Measurements from ENCODE around the gene BICDL1. TPM values are rescaled to one million over a fixed set of nuclear protein-coding genes. Genes with fewer than 3 reads are reported as not detected.
A peak's percentile ranks its signal among the peaks of the same experiment; 100 is the strongest.

Gene BICDL1
- total RNA-seq, 1 experiment from 2014 or later: 14.2 TPM

- ChIA-PET CTCF (interaction anchor here (0.5 to 2.2 kb wide), 5 partner anchors 13 to 200 kb away, joined by 3 to 11 read pairs (median 4); no protein-coding TSS in a partner anchor), POLR2A (interaction anchor here (0.5 to 2.6 kb wide), 10 partner anchors 8 to 346 kb away, joined by 3 to 36 read pairs (median 6); partner anchors contain the start of genes RNU4-1, RNU4-2, RPLP0 and SIRT4)
- Histone ChIP-seq H3K4me1 (peaks cover 26% of the 10 kb centered on the region), H3K9me3 (no peaks in the 10 kb centered on the region), H3K4me3 (ENCODE audit: low read depth, low read length) (peak overlapping the region; percentile 86), H3K36me3 (ENCODE audit: control insufficient read depth, insufficient read depth, low read length) (peaks cover 2% of the 10 kb centered on the region; the same call in 1 of the 2 replicates), H3K27me3 (replicated peaks; ENCODE audit: control insufficient read depth, insufficient read depth, low read length) (no peaks in the 10 kb centered on the region)
- Mint-ChIP-seq H3K27ac (ENCODE audit: unreplicated experiment) (peak overlapping the region; percentile 92), H3K4me3 (ENCODE audit: unreplicated experiment) (peak overlapping the region; percentile 84), H3K36me3 (ENCODE audit: insufficient read depth, unreplicated experiment) (peaks cover 68% of the 10 kb centered on the region), H3K9me3 (ENCODE audit: unreplicated experiment) (no peaks in the 10 kb centered on the region), H3K27me3 (ENCODE audit: insufficient read depth, unreplicated experiment) (no peaks in the 10 kb centered on the region), H3K4me1 (ENCODE audit: low read depth, unreplicated experiment) (peaks cover 24% of the 10 kb centered on the region)
- DNase-seq: peak; percentile 96 to 99
- intact Hi-C loops (cut with micrococcal nuclease; ENCODE audit: unreplicated experiment): loop anchor here (1.0 kb wide), 1 partner anchor 12 kb away; no protein-coding TSS in a partner anchor
- no TSS peak for BruUV-seq (replicated peaks)
- no peak for TF ChIP-seq CTCF (IDR thresholded peaks at IDR 0.05; ENCODE audit: insufficient read depth in 1 of 2, low read depth in 1 of 2, low read length in 1 of 2, severe bottlenecking in 1 of 2, unreplicated experiment in 1 of 2)
Measured at GRCh38 chr12:120116792-120117651, 128.0 kb downstream of the BICDL1 start.

- TSS peak; percentile 76 for BruUV-seq (replicated peaks)
- no peak for DNase-seq
- intact Hi-C loops (cut with micrococcal nuclease; ENCODE audit: unreplicated experiment): no loop called here
- H3K9me3 ChIP-seq: no peaks in the 10 kb centered on the region
- CTCF ChIA-PET: interaction anchor here (0.8 to 2.2 kb wide), 3 partner anchors 31 to 110 kb away, joined by 3 to 11 read pairs (median 9); no protein-coding TSS in a partner anchor
- POLR2A ChIA-PET: interaction anchor here (0.5 to 2.6 kb wide), 6 partner anchors 13 to 184 kb away, joined by 3 to 36 read pairs (median 8); partner anchors contain the start of genes RNU4-1, RNU4-2, RPLP0 and SIRT4
- TF ChIP-seq CTCF (IDR thresholded peaks at IDR 0.05; ENCODE audit: insufficient read depth in 1 of 2, low read depth in 1 of 2, low read length in 1 of 2, severe bottlenecking in 1 of 2, unreplicated experiment in 1 of 2): no peak
- Mint-ChIP-seq H3K36me3 (ENCODE audit: insufficient read depth, unreplicated experiment) (peaks cover 59% of the 10 kb centered on the region), H3K9me3 (ENCODE audit: unreplicated experiment) (no peaks in the 10 kb centered on the region), H3K27ac (ENCODE audit: unreplicated experiment) (peak overlapping the region; percentile 92), H3K4me1 (ENCODE audit: low read depth, unreplicated experiment) (peaks cover 24% of the 10 kb centered on the region), H3K4me3 (ENCODE audit: unreplicated experiment) (peak overlapping the region; percentile 84), H3K27me3 (ENCODE audit: insufficient read depth, unreplicated experiment) (no peaks in the 10 kb centered on the region)
- H3K4me3 ChIP-seq (ENCODE audit: low read depth, low read length): peak overlapping the region; percentile 86
- H3K27me3 ChIP-seq (replicated peaks; ENCODE audit: control insufficient read depth, insufficient read depth, low read length): no peaks in the 10 kb centered on the region
- peaks cover 2% of the 10 kb centered on the region; the same call in 1 of the 2 replicates for H3K36me3 ChIP-seq (ENCODE audit: control insufficient read depth, insufficient read depth, low read length)
- peaks cover 26% of the 10 kb centered on the region for H3K4me1 ChIP-seq
Measured at GRCh38 chr12:120117961-120118320, 128.9 kb downstream of the BICDL1 start.

GRCh38 chr12:120118321-120119061 is 129.5 kb downstream of the BICDL1 start:
- no peak for DNase-seq
- Mint-ChIP-seq H3K27ac (ENCODE audit: unreplicated experiment) (peak overlapping the region; percentile 92), H3K9me3 (ENCODE audit: unreplicated experiment) (no peaks in the 10 kb centered on the region), H3K36me3 (ENCODE audit: insufficient read depth, unreplicated experiment) (peaks cover 54% of the 10 kb centered on the region), H3K4me1 (ENCODE audit: low read depth, unreplicated experiment) (peaks cover 24% of the 10 kb centered on the region), H3K27me3 (ENCODE audit: insufficient read depth, unreplicated experiment) (no peaks in the 10 kb centered on the region), H3K4me3 (ENCODE audit: unreplicated experiment) (peak overlapping the region; percentile 84)
- Histone ChIP-seq H3K27me3 (replicated peaks; ENCODE audit: control insufficient read depth, insufficient read depth, low read length) (no peaks in the 10 kb centered on the region), H3K36me3 (ENCODE audit: control insufficient read depth, insufficient read depth, low read length) (peaks cover 2% of the 10 kb centered on the region; the same call in 1 of the 2 replicates), H3K4me1 (peaks cover 26% of the 10 kb centered on the region), H3K9me3 (no peaks in the 10 kb centered on the region), H3K4me3 (ENCODE audit: low read depth, low read length) (peak overlapping the region; percentile 86)
- intact Hi-C loops (cut with micrococcal nuclease; ENCODE audit: unreplicated experiment): no loop called here
- no TSS peak for BruUV-seq (replicated peaks)
- CTCF ChIA-PET: interaction anchor here (0.8 to 2.2 kb wide), 2 partner anchors 31 to 110 kb away, joined by 3 to 9 read pairs; no protein-coding TSS in a partner anchor
- POLR2A ChIA-PET: interaction anchor here (0.5 to 2.6 kb wide), 5 partner anchors 82 to 174 kb away, joined by 3 to 36 read pairs (median 6); partner anchors contain the start of genes RNU4-1, RNU4-2 and RPLP0
- no peak for TF ChIP-seq CTCF (IDR thresholded peaks at IDR 0.05; ENCODE audit: insufficient read depth in 1 of 2, low read depth in 1 of 2, low read length in 1 of 2, severe bottlenecking in 1 of 2, unreplicated experiment in 1 of 2)
